Stimulated activated CD8-positive, alpha-beta memory T cell treated with anti-CD3 and anti-CD28 coated beads, Interleukin-4, amount 100 ng/mL, for 4 hours (primary cell): ENCODE results near the gene KCNK4.
A peak's percentile ranks its signal among the peaks of the same experiment; 100 is the strongest.
"Not testable (repeated sequence)": the region's sequence is repeated elsewhere in the genome, so short reads cannot be mapped to it uniquely, and the experiment has no call there.

Experiments
- DNase-seq, 2 donors: peaks; one replicate each; pipeline ENCODE4 v3.0.0-alpha.2; 2020; ENCODE audit warnings: low read depth in 2 of 2, low spot score in 1 of 2

KCNK4 gene

DNA sequence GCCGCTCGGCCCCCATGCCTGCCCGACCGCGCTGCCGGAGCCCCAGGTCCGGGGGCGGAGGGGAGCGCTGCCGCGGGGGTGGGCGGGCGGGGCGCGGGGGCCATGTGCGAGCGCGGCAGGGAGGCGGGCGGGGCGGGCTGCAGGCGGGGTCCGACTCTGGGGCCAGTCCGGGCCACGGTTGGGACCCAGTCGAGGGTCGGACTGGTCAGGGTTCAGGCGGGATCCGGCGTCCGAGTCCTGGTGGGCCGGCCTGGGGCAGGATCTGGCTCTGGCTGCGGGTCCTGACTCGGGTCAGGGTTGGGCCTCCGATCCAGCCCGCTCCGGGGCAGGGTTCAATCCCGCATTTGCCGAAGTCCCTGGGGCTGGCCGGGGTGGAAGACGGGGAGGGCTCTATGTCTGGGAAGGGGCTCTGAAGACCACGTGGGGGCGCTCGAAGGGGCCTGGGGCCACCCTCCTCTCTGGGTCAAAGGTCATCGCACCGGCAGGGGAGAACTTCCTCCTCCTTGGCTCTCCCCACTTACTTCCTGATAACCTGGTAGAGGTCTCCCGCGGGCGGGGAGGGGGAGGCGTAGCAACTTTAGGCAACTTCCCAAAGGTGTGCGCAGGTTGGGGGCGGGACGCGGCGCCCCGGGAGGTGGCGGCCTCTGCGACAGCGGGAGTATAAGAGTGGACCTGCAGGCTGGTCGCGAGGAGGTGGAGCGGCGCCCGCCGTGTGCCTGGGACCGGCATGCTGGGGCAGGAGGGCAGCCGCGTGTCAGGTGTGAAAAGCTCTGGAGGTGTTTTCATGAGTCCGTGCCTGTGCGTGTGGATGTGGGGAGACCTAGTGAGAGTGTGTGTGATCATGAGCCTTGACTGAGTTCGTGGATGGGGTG, 14.8 kb downstream of the KCNK4 start:
- peak; percentile 43 to 61 for DNase-seq

GRCh38 chr11:64306563-64306875, 15.4 kb downstream of the KCNK4 start:
- DNase-seq: no peak

DNA sequence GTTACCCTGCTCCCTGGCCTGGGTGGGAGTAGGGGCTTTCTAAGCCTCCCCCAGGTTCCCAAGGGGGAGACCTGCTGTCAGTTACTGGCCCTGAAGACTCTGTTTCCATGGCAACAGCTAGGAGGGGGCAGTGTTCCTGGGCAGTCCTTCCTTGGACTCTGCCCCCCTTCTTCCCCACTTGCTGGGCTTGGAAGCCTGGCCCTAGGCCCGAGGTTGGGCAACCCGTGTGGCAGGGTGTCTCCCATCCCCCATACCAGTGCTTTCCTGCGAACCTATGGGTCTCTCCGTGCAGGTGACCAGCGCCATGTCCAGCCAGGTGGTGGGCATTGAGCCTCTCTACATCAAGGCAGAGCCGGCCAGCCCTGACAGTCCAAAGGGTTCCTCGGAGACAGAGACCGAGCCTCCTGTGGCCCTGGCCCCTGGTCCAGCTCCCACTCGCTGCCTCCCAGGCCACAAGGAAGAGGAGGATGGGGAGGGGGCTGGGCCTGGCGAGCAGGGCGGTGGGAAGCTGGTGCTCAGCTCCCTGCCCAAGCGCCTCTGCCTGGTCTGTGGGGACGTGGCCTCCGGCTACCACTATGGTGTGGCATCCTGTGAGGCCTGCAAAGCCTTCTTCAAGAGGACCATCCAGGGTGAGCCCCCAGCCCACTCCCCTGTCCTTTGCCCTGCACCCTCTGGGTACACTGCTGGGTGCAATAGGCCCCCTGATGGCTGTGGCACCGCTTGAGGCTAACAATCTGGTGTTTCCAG, 15.9 kb downstream of the KCNK4 start:
- no peak for DNase-seq

DNA sequence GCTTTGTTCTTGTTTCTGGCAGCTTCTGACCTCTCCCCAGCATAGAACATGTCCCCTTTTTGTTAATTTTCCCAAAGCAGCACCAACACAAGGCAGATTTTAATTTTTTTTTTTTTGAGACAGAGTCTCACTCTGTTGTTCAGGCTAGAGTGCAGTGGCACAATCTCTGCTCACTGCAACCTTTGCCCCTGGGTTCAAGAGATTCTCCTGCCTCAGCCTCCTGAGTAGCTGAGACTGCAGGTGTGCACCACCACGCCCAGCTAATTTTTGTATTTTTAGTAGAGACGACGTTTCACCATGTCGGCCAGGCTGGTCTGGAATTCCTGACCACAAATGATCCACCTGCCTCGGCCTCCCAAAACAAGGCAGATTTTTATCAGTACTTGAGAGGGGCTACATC, 16.7 kb downstream of the KCNK4 start:
- DNase-seq: not testable (repeated sequence)

- no peak for DNase-seq
These were observed 21.8 kb downstream of the KCNK4 start for GRCh38 chr11:64312947-64313346.

DNA sequence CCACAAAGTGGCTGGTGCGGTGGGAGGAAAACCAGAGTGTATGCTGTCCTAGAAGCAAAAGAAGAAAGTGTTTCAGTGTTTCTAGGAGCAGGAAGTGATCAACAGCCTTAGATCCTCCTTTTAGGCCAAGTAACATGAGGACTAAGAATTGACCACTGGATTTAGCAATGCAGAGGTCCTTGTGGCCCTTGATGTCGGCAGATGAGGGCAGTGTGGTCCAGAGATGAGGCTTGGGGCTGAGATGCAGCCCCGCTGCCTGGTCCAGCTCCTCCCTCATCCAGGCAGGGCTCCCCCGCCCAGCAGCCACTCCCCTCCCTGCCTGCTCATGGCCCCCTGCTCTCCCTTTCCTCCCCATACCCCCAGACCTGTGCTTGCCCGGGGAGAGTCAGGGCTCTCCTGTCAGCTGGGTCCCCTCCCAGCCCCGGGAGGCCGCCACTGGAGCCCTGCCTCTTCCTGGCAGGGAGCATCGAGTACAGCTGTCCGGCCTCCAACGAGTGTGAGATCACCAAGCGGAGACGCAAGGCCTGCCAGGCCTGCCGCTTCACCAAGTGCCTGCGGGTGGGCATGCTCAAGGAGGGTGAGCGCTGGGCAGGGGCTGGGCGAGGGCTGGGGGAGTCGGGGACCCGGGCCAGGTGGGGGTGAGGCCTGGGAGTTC, 22.5 kb downstream of the KCNK4 start:
- DNase-seq: no peak

DNA sequence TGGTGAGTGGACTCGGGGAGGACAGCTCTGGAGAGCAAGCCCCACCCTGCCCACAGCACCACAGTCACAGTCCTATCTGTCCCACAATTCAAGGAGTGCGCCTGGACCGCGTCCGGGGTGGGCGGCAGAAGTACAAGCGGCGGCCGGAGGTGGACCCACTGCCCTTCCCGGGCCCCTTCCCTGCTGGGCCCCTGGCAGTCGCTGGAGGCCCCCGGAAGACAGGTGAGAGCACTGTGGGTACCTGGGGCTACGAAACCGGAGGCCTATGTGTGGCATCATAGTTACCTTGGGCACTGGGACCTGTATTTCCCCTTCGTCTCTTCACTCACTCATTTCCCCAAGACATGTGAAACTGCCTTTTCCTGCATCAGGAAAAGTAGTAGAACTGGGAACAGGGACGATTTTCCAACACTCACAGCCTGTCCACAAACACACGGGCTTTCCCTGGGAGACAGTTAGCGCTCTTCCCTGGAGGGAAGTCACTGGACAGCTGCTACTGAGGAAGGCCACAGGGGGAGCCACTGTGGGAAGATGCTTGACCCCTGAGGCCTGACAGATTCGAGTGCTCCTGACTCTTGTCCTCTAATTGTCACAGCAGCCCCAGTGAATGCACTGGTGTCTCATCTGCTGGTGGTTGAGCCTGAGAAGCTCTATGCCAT, 23.2 kb downstream of the KCNK4 start:
- DNase-seq: no peak

GRCh38 chr11:64314805-64315561, 23.9 kb downstream of the KCNK4 start:
- no peak for DNase-seq

GRCh38 chr11:64315667-64316526, 24.8 kb downstream of the KCNK4 start:
- DNase-seq: not testable (repeated sequence)

GRCh38 chr11:64316672-64317324, 25.7 kb downstream of the KCNK4 start:
- no peak for DNase-seq

DNA sequence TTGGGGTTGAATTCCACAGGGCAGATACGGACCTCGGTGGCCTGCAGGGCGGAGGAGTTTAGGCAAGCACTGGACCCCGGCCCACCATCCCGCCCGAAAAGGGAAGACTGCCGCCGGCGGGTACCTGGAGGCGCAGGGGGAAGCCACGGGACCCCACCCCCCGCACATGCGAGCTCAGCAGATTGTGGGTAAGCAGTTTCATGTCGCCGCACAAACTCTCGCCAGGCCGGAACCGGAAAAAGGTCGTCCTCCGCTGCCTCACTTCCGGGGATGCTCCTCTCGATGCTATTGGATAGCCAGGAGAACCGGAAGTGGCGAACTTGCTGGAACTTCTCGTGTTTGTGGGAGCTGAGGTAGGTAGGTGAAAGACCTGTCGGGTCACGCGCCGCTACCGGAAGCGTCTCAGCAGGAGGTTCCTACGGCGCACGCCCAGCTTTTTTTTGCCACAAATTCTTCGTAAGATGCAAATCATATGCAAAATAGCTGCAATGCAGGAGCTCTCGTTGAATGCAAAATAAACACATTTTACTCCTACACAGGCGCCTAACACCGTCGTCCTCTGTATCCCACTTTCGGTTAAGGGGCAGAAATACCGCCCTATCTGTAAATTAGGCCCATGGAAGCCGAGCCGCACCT, 26.3 kb downstream of the KCNK4 start, which contains the start of gene TRMT112:
Gene TRMT112 (minus strand): TSS at position 235 of the 636 bp plus-strand sequence. CDS start 33 bp downstream, at position 202.
- DNase-seq: peak; percentile 90 to 92

DNA sequence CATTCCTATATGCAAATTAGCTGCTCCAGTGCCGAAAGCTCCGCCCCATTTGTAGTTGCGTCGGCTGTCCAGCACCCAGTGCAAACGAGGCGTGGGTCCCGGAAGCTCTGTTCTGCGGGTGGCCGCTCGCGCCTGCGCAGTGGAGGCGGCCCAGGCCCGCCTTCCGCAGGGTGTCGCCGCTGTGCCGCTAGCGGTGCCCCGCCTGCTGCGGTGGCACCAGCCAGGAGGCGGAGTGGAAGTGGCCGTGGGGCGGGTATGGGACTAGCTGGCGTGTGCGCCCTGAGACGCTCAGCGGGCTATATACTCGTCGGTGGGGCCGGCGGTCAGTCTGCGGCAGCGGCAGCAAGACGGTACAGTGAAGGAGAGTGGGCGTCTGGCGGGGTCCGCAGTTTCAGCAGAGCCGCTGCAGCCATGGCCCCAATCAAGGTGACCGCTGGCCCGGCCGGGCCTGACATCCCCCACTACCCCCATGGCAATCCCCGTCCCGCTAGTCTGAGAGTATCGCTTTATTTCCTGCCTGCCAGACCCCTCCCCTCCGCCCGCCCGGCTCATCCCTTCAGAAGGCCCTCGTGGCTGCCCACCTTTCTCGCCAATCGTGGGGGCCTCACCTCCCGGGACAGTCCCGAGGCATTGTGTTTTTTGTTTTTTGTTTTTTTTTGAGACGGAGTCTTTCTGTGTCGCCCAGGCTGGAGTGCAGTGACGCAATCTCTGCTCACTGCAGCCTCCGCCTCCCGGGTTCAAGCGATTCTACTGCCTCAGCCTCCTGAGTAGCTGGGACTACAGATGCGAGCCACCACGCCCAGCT, 27.1 kb downstream of the KCNK4 start, which contains the start of gene PRDX5:
Gene PRDX5 (plus strand): TSS at position 161 of the 805 bp plus-strand sequence. CDS start 95 bp downstream, at position 256.
- peak; percentile 77 to 91 for DNase-seq

DNA sequence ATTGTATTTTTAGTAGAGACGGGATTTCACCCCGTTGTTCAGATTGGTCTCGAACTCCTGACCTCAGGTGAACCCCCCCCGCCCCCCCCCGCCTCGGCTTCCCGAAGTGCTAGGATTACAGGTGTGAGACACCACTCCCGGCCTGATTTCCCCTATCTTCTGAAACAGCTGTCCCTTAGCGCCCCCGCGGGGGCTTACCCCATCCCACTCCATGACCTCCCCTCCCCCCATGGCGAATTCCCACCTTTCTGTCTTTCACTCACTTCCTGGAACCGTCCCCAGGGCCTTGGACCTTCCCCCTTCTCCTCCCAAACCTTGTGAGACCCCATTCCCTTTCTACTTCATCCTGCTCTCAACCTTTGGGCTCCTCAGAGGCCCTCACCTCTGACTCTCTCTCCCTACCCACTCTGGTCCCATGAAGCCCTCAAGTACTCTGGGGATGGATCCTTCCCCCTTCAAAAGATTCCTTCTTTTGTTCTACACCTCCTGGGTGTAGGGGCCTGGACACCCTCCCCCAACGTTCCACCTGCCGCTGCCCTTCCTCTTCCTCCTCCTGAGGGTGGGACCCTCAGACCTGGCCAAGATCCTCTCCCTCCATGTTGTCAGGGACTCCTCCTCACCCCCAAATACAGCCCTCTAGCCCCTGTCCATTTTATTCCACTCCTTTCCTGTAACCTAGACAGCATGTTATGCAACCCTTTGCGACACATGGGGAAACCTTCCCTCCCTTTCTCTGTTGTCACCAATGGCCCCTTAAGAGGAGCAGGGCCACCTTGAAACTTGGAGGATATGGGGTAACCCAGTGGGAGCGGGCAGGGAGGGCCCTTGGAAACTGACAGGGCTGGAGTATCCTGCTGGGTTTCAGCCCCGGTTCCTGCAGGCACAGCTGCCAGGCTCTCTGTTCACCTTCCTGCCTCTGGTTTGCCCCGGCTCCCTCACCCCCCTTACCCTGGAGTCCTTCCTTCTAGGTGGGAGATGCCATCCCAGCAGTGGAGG, 28.0 kb downstream of the KCNK4 start:
- DNase-seq: no peak

- no peak for DNase-seq
These were observed 29.5 kb downstream of the KCNK4 start for GRCh38 chr11:64320556-64320955.

- no peak for DNase-seq
These were observed 29.9 kb downstream of the KCNK4 start for GRCh38 chr11:64321026-64321425.

DNA sequence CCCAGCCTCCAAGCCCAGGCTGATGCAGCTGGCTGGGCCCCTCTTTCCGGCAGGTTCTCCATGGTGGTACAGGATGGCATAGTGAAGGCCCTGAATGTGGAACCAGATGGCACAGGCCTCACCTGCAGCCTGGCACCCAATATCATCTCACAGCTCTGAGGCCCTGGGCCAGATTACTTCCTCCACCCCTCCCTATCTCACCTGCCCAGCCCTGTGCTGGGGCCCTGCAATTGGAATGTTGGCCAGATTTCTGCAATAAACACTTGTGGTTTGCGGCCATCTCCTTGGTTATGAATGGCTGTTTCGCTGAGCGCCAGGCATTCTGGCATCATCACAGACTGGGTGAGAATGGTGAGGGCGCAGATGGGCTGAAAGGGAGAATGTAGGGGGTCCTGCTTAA, 30.4 kb downstream of the KCNK4 start:
- no peak for DNase-seq

DNA sequence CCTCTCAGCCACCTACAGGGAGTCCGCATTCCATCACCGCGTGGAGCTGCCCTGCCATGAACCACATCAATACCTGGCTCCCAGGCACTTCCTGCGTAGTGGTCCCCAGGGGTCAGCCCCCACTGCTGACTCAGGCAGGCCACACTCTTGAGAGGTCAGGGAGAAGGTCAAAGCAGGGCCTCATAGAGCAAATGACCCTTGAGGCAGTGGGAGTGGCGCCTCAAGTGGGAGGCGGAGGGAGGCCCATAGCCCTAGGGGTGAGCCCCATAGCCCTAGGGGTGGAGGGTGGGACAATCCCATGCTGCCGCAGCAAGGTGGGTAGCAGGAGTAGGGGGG, 31.8 kb downstream of the KCNK4 start:
- DNase-seq: no peak
